ENCODE results near the gene AGPAT2. TPM values are rescaled to one million over a fixed set of nuclear protein-coding genes. Genes with fewer than 3 reads are reported as not detected.

Gene AGPAT2
- total and polyA plus RNA-seq, 2 of the 4 experiments (the other 2 are of a cell fraction), result 16.1 to 39.5 TPM

DNA sequence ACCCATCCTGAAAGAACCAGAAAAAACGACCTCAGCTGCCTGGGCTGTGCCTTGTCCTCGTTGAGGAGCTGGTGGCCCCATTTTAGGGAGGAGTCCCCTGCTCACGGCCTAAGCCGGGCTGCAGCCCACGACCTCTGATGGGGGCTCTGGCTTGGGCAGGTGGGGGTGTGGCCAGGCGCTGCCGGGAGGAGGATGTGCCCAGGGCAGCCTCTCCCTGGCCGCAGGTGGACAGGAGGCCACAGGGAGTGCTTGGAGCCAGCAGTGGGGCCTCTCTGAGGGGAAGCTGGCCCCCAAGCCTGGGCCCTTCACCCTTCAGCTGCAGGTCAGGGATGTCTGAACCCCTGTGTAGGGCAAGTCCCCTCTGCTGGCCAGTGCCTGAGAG is 27.6 kb upstream of the AGPAT2 start:
- Histone ChIP-seq H2AK9ac (replicated peaks; ENCODE audit: low read depth, low read length, poor library complexity) (no peak overlapping the region), H3K4me2 (ENCODE audit: low read depth, low read length) (no peak overlapping the region), H3K9me3 (ENCODE audit: control insufficient read depth, insufficient read depth, low read length) (no peaks in the 10 kb centered on the region), H3K4me1 (ENCODE audit: control insufficient read depth, insufficient read depth, low read length) (peaks cover 2% of the 10 kb centered on the region; the same call in 1 of the 2 replicates), H2BK15ac (ENCODE audit: low read depth, low read length) (no peak overlapping the region), H2AFZ (replicated peaks; ENCODE audit: low read length, poor library complexity) (no peak overlapping the region), H3K27me3 (ENCODE audit: control insufficient read depth, insufficient read depth, low read length) (peaks cover 15% of the 10 kb centered on the region), H3K56ac (ENCODE audit: extremely low read depth, insufficient read depth, low read length) (no peak overlapping the region), H3K27ac (ENCODE audit: insufficient read depth, low read length) (no peak overlapping the region), H4K8ac (ENCODE audit: low read depth in 2 of 2, low read length in 2 of 2) (no peak overlapping the region), H3K23ac (ENCODE audit: low read depth, low read length) (no peak overlapping the region), H3K4ac (ENCODE audit: low read depth, low read length) (no peak overlapping the region), H3K18ac (ENCODE audit: low read depth, low read length) (no peak overlapping the region), H4K20me1 (ENCODE audit: insufficient read depth, low read length) (peaks cover under 1% of the 10 kb centered on the region; the same call in 1 of the 2 replicates), H4K91ac (ENCODE audit: insufficient read depth, low read depth, low read length) (no peak overlapping the region), H4K5ac (ENCODE audit: low read depth, low read length) (no peak overlapping the region), H2BK120ac (ENCODE audit: low read depth, low read length) (no peak overlapping the region), H2AK5ac (ENCODE audit: low read depth, low read length) (no peak overlapping the region), H3K36me3 (ENCODE audit: control insufficient read depth, insufficient read depth, low read length) (no peaks in the 10 kb centered on the region), H2BK20ac (ENCODE audit: low read depth, low read length) (no peak overlapping the region), H3K9ac (ENCODE audit: low read depth, low read length) (no peak overlapping the region), H3K14ac (replicated peaks; ENCODE audit: low read depth, low read length) (no peak overlapping the region), H3K4me3 (ENCODE audit: insufficient read depth, low read depth, low read length) (no peak overlapping the region), H3K9me1 (ENCODE audit: insufficient read depth, low read length) (no peaks in the 10 kb centered on the region), H2BK5ac (ENCODE audit: low read depth, low read length, poor library complexity, severe bottlenecking) (no peak overlapping the region), H3K79me1 (ENCODE audit: low read depth in 1 of 2, low read length in 2 of 2) (no peaks in the 10 kb centered on the region)
- dilution Hi-C loops (cut with HindIII; ENCODE audit: low sequenced_read_pairs, unreplicated experiment) (no loop called here), intact Hi-C loops (cut with micrococcal nuclease) (no loop called here), in situ Hi-C loops (cut with MboI; ENCODE audit: low sequenced_read_pairs) (no loop called here)
- ATAC-seq (ENCODE audit: low read depth), result no peak
- no peak for TF ChIP-seq BHLHE40 (IDR thresholded peaks at IDR 0.05; ENCODE audit: low read depth, low read length)
- TF ChIP-seq POLR2A (IDR thresholded peaks at IDR 0.05; ENCODE audit: low read depth, low read length), result no peak
- no peak for TF ChIP-seq MAZ (IDR thresholded peaks at IDR 0.05; ENCODE audit: borderline replicate concordance, low read depth, low read length)
- no peak for TF ChIP-seq NFE2L2 (IDR thresholded peaks at IDR 0.05; ENCODE audit: low read depth, low read length)
- no peak for TF ChIP-seq CHD1 (IDR thresholded peaks at IDR 0.05; ENCODE audit: low read depth, low read length)
- no peak for TF ChIP-seq MXI1 (IDR thresholded peaks at IDR 0.05; ENCODE audit: borderline replicate concordance, low read depth, low read length)
- TF ChIP-seq, protein P1, sequence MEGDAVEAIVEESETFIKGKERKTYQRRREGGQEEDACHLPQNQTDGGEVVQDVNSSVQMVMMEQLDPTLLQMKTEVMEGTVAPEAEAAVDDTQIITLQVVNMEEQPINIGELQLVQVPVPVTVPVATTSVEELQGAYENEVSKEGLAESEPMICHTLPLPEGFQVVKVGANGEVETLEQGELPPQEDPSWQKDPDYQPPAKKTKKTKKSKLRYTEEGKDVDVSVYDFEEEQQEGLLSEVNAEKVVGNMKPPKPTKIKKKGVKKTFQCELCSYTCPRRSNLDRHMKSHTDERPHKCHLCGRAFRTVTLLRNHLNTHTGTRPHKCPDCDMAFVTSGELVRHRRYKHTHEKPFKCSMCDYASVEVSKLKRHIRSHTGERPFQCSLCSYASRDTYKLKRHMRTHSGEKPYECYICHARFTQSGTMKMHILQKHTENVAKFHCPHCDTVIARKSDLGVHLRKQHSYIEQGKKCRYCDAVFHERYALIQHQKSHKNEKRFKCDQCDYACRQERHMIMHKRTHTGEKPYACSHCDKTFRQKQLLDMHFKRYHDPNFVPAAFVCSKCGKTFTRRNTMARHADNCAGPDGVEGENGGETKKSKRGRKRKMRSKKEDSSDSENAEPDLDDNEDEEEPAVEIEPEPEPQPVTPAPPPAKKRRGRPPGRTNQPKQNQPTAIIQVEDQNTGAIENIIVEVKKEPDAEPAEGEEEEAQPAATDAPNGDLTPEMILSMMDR (conservative IDR thresholded peaks at IDR 0.05; ENCODE audit: low read depth, low read length), result no peak
- TF ChIP-seq, protein P2, sequence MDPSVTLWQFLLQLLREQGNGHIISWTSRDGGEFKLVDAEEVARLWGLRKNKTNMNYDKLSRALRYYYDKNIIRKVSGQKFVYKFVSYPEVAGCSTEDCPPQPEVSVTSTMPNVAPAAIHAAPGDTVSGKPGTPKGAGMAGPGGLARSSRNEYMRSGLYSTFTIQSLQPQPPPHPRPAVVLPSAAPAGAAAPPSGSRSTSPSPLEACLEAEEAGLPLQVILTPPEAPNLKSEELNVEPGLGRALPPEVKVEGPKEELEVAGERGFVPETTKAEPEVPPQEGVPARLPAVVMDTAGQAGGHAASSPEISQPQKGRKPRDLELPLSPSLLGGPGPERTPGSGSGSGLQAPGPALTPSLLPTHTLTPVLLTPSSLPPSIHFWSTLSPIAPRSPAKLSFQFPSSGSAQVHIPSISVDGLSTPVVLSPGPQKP (IDR thresholded peaks at IDR 0.05; ENCODE audit: borderline replicate concordance, low read depth, low read length), result no peak
- CTCF ChIA-PET, result interaction anchor here (0.6 kb wide), 1 partner anchor 133 kb away, joined by 3 read pairs; no protein-coding TSS in a partner anchor
- no TSS peak for BruUV-seq (replicated peaks)
- POLR2A ChIA-PET (ENCODE audit: unreplicated experiment), result no interaction called here
- no peak for DNase-seq
- 100% methylated on average over 2 of the region's 8 CpGs; no CpG with 5 or more reads in 1 of the 2 experiments for WGBS, 2 experiments (ENCODE audit: extremely low coverage in 2 of 2, insufficient read length in 1 of 2)

Data from IMR-90 (cell line).